Endothelial cell of umbilical vein (primary cell): ENCODE results near the gene MOBP. TPM values are rescaled to one million over a fixed set of nuclear protein-coding genes. Genes with fewer than 3 reads are reported as not detected.

Experiments used
- BruUV-seq: library from RNA; stranded (reverse); fragments of 400-500 nt; replicated peaks from 2 replicates; lab custom pipeline; 2021; lab: Mats Ljungman, UMichigan
- CTCF ChIA-PET: fragments of 300-600, 350-600 bp; sonication (Branson Sonifier 250); formaldehyde crosslinking; loops from one replicate; lab custom pipeline; 2021; ENCODE audit warnings: antibody characterized with exemption, inconsistent platforms; lab: Charles Lee
- POLR2A ChIA-PET: fragments of 300-600, 350-600 bp; sonication (Branson Sonifier 250); formaldehyde crosslinking; loops from one replicate; lab custom pipeline; 2021; ENCODE audit warnings: antibody characterized with exemption, inconsistent platforms; lab: Charles Lee
- DNase-seq: peaks from one replicate; pipeline ENCODE4 v3.0.0-alpha.2; 2011; ENCODE audit warnings: low read depth, low spot score
- FAIRE-seq: peaks from 2 replicates; lab custom pipeline; 2011; peaks lifted over from hg19 to GRCh38; lab: Jason Lieb, UNC
- H2AFZ ChIP-seq: 2 replicates; pipeline ENCODE4 v1.6.0; 2012; ENCODE audit warnings: low read depth, low read length, control low read depth, inconsistent platforms
- H3K27ac ChIP-seq: 2 replicates; pipeline ENCODE4 v1.5.1; 2011; ENCODE audit warnings: low read depth, mild to moderate bottlenecking, control low read depth, low read length, moderate library complexity; ENCODE audit not compliant: insufficient read depth
- H3K27me3 ChIP-seq, 2 experiments: 2 replicates each; pipeline versions ENCODE4 v1.6.0 to v1.6.1; 2011; ENCODE audit warnings: low read length in 2 of 2, mixed read lengths in 1 of 2; ENCODE audit not compliant: control insufficient read depth in 2 of 2, insufficient read depth in 2 of 2
- H3K36me3 ChIP-seq, 2 experiments: 2 replicates in 1 of 2; 3 replicates in 1 of 2; pipeline ENCODE4 v1.5.1; 2011; ENCODE audit warnings: low read length in 2 of 2, mild to moderate bottlenecking in 1 of 2, moderate library complexity in 1 of 2; ENCODE audit not compliant: control insufficient read depth in 2 of 2, insufficient read depth in 2 of 2; ENCODE audit errors: extremely low read depth in 1 of 2
- H3K4me1 ChIP-seq: 3 replicates; pipeline ENCODE4 v1.5.1; 2011; ENCODE audit warnings: mild to moderate bottlenecking, low read length; ENCODE audit not compliant: control insufficient read depth, insufficient read depth; ENCODE audit errors: extremely low read depth
- H3K4me2 ChIP-seq: 2 replicates; pipeline ENCODE4 v1.6.1; 2011; ENCODE audit warnings: low read length, control low read depth, mixed read lengths; ENCODE audit not compliant: insufficient read depth
- H3K4me3 ChIP-seq, 3 experiments: fragments of 200-600 bp in 1 of 3; sonication (generic), shearing (Covaris generic) in 1 of 3; replicated peaks in 1 of 3; 2 replicates each; pipeline ENCODE4 v1.5.1; 2011 to 2016; ENCODE audit warnings: control low read depth in 3 of 3, low read length in 3 of 3, mild to moderate bottlenecking in 2 of 3, inconsistent platforms in 1 of 3, low read depth in 1 of 3, moderate library complexity in 1 of 3; ENCODE audit not compliant: insufficient read depth in 1 of 3
- H3K79me2 ChIP-seq: 2 replicates; pipeline ENCODE4 v1.6.0; 2012; ENCODE audit warnings: low read length, inconsistent platforms; ENCODE audit not compliant: control insufficient read depth, insufficient read depth
- H3K9ac ChIP-seq: replicated peaks from 2 replicates; pipeline ENCODE3; 2011; ENCODE audit warnings: low read length, control low read depth; ENCODE audit not compliant: insufficient read depth; ENCODE audit errors: extremely low read depth
- H3K9me1 ChIP-seq: replicated peaks from 3 replicates; pipeline ENCODE4 v1.6.0; 2011; ENCODE audit warnings: mild to moderate bottlenecking, low read length; ENCODE audit not compliant: control insufficient read depth, insufficient read depth; ENCODE audit errors: extremely low read depth
- H3K9me3 ChIP-seq: replicated peaks from 2 replicates; pipeline ENCODE4 v1.5.1; 2012; ENCODE audit warnings: low read length, inconsistent platforms; ENCODE audit not compliant: control insufficient read depth, insufficient read depth
- H4K20me1 ChIP-seq: replicated peaks from 2 replicates; pipeline ENCODE3; 2011; ENCODE audit warnings: mild to moderate bottlenecking, low read length; ENCODE audit not compliant: control insufficient read depth, insufficient read depth; ENCODE audit errors: extremely low read depth
- CTCF ChIP-seq, 2 donors: IDR thresholded peaks; 1 replicate in 1 of 2; 2 replicates in 1 of 2; pipeline ENCODE4 v1.5.1; 2011; ENCODE audit warnings: low read length in 2 of 2, mild to moderate bottlenecking in 2 of 2, moderate library complexity in 2 of 2, control low read depth in 1 of 2, inconsistent platforms in 1 of 2, low read depth in 1 of 2; ENCODE audit not compliant: insufficient read depth in 1 of 2; ENCODE audit errors: extremely low read depth in 1 of 2
- JUN ChIP-seq: IDR thresholded peaks from 2 replicates; pipeline ENCODE4 v1.6.1; 2011; ENCODE audit warnings: borderline replicate concordance, low read depth; ENCODE audit not compliant: insufficient read length, insufficient read depth
- MYC ChIP-seq: IDR thresholded peaks from one replicate; pipeline ENCODE4 v1.6.1; 2011; ENCODE audit warnings: mild to moderate bottlenecking, low read depth, low read length
- POLR2AphosphoS5 ChIP-seq: IDR thresholded peaks from 2 replicates; pipeline ENCODE4 v1.6.1; 2012; ENCODE audit warnings: low read depth, mild to moderate bottlenecking, control low read depth, low read length, moderate library complexity; ENCODE audit not compliant: insufficient read depth
- dilution Hi-C: fragments of 300-500 bp; cut with MboI; formaldehyde crosslinking; loops from one replicate; pipeline ENCODE4 v1.15.0; 2019; ENCODE audit warnings: low sequenced_read_pairs; ENCODE audit not compliant: extremely low pct_ligation_motif_present
- intact Hi-C: fragments of 100-400 bp; cut with micrococcal nuclease; formaldehyde crosslinking; loops from one replicate; pipeline ENCODE4 v1.10.0; 2022
- polyA plus RNA-seq, 4 experiments: library from polyadenylated mRNA; depleted of rRNA in 3 of 4; stranded (reverse) in 3 of 4; unstranded in 1 of 4; fragments of >200 nt; gene quantifications; 2 replicates each; pipeline versions ENCODE4 v1.2.1 to v1.2.3, GENCODE V29; 2011 to 2012; ENCODE audit warnings: missing spikeins in 1 of 4
- total RNA-seq: library from RNA; stranded (reverse); gene quantifications from 2 replicates; pipeline ENCODE4 v1.2.3, GENCODE V29; 2021

The MOBP gene
- total and polyA plus RNA-seq, 2 donors (not counting 3 experiments of a cell fraction or from before 2014, with no cell fraction given), result 2.0 to 2.3 TPM

GRCh38 chr3:39502838-39503145 is 35.3 kb downstream of the MOBP start:
- no TSS peak for BruUV-seq
- Histone ChIP-seq H3K9me1 (no peaks in the 10 kb centered on the region), H3K27me3 (peaks cover 0 to 6% of the 10 kb centered on the region in 2 experiments), H4K20me1 (no peaks in the 10 kb centered on the region), H3K4me2 (peak overlapping the region; percentile 68), H3K27ac (peak overlapping the region; percentile 46), H3K9ac (peak overlapping the region; percentile 70), H3K4me3 (peak overlapping the region in 2 of 3 experiments; percentile 49 to 64), H3K79me2 (no peaks in the 10 kb centered on the region), H2AFZ (peak overlapping the region; percentile 92), H3K9me3 (no peaks in the 10 kb centered on the region), H3K4me1 (peaks cover 23% of the 10 kb centered on the region), H3K36me3 (no peaks in the 10 kb centered on the region)
- no peak for TF ChIP-seq CTCF (IDR thresholded peaks at IDR 0.05; ENCODE audit: extremely low read depth in 1 of 2, insufficient read depth in 1 of 2, low read depth in 1 of 2, low read length in 2 of 2)
- TF ChIP-seq MYC, result no peak
- dilution Hi-C loops (no loop called here), intact Hi-C loops (loop anchor here (1.0 kb wide), 1 partner anchor 677 kb away; no protein-coding TSS in a partner anchor)
- CTCF ChIA-PET, result interaction anchor here (1.0 to 1.2 kb wide), 2 partner anchors 29 to 98 kb away, joined by 3 to 5 read pairs; no protein-coding TSS in a partner anchor
- DNase-seq (no peak), FAIRE-seq (no peak)
- POLR2A ChIA-PET, result no interaction called here

- dilution Hi-C loops, result no loop called here
- peaks cover 0 to 3% of the 10 kb centered on the region in 2 experiments for H3K27me3 ChIP-seq
- H2AFZ ChIP-seq, result peak overlapping the region; percentile 44
- DNase-seq (peak; percentile 79), FAIRE-seq (peak; percentile 59)
- CTCF ChIA-PET, result interaction anchor here (1.2 to 1.6 kb wide), 3 partner anchors 7 to 59 kb away, joined by 3 to 7 read pairs (median 6); no protein-coding TSS in a partner anchor
- TF ChIP-seq CTCF (IDR thresholded peaks at IDR 0.05; ENCODE audit: extremely low read depth in 1 of 2, insufficient read depth in 1 of 2, low read depth in 1 of 2, low read length in 2 of 2), result no peak
- peak; percentile 25 for TF ChIP-seq JUN
- TF ChIP-seq POLR2AphosphoS5, result peak; percentile 22
- peak overlapping the region; percentile 46 for H3K4me2 ChIP-seq
- no peaks in the 10 kb centered on the region for H3K9me1 ChIP-seq
- BruUV-seq, result no TSS peak
- no peak overlapping the region for H3K4me3 ChIP-seq
- no peaks in the 10 kb centered on the region for H4K20me1 ChIP-seq
- intact Hi-C loops, result no loop called here
- H3K9me3 ChIP-seq, result no peaks in the 10 kb centered on the region
- no peak overlapping the region for H3K9ac ChIP-seq
- peak overlapping the region; percentile 44 for H3K27ac ChIP-seq
- POLR2A ChIA-PET, result no interaction called here
- H3K36me3 ChIP-seq, result no peaks in the 10 kb centered on the region
- no peaks in the 10 kb centered on the region for H3K79me2 ChIP-seq
- peaks cover 16% of the 10 kb centered on the region for H3K4me1 ChIP-seq
Observed at GRCh38 chr3:39505866-39506742, 38.6 kb downstream of the MOBP start.
